GM12873 (cell line): ENCODE results near the gene UBAC2.

Experiments
- TF ChIP-seq, protein P1 (sequence below): IDR thresholded peaks from 2 replicates; pipeline ENCODE4 v1.5.1; 2012; ENCODE audit warnings: low read depth, mild to moderate bottlenecking, moderate library complexity, low read length, control low read depth; ENCODE audit not compliant: insufficient read depth; ENCODE audit errors: missing control alignments

The UBAC2 gene

DNA sequence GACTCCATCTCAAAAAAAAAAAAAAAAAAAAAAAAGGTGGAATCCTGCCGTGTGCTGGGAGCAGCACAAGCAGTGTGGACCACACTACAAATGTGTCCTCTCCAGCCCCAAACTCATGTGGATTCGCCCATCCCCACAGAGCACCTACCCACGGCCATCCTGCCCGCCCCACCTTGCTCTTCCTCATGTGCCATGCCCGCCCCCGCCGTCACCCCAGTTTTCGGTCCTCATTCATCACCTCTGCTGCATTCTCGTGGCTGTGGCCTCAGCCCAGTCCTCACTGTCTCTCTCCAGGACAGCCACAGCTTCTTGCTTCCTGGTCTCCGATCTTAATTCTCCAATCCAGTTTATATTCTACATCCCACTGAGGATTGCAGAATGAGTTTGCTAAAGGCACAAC lies 220.6 kb downstream of the UBAC2 start:
- TF ChIP-seq, protein P1, sequence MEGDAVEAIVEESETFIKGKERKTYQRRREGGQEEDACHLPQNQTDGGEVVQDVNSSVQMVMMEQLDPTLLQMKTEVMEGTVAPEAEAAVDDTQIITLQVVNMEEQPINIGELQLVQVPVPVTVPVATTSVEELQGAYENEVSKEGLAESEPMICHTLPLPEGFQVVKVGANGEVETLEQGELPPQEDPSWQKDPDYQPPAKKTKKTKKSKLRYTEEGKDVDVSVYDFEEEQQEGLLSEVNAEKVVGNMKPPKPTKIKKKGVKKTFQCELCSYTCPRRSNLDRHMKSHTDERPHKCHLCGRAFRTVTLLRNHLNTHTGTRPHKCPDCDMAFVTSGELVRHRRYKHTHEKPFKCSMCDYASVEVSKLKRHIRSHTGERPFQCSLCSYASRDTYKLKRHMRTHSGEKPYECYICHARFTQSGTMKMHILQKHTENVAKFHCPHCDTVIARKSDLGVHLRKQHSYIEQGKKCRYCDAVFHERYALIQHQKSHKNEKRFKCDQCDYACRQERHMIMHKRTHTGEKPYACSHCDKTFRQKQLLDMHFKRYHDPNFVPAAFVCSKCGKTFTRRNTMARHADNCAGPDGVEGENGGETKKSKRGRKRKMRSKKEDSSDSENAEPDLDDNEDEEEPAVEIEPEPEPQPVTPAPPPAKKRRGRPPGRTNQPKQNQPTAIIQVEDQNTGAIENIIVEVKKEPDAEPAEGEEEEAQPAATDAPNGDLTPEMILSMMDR = no peak

DNA sequence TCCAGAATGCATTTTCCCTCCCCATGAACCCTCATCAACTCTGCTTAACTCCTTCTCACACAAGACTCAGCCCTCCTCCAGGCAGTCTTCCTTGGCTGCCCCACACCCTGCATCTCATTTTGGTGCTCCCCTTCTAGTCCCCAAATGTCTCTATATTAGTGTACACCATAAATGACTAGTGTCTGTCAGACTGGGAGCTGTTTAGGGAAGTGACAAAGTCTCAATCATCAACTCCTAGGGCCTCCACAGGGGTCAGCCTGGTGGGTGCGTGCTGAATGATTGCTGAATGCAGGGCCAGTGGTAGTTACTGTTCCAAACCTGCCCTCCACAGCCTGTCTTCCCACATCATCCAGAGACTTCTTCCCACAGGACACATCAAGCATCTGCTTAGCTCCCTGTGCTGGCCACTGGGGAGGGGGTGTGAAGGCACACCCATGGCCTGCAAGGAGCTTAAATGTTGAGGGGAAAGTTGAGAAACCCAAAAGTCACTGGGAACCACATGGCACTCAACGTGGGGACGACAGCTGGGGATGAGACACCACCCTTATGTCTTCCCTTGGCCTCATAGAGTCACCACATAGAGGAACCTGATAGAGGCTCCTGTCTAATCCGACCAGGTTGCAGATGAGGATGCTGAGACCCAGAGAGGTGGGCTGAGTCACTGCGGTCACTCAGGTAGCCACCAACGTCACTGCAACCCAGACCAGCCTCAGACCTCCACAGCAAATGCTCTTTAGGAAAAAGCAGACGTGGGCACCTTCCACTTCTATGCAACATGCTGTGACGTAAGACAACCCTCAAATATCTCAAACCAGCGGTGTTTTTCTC lies 221.3 kb downstream of the UBAC2 start:
- TF ChIP-seq, protein P1 = no peak

DNA sequence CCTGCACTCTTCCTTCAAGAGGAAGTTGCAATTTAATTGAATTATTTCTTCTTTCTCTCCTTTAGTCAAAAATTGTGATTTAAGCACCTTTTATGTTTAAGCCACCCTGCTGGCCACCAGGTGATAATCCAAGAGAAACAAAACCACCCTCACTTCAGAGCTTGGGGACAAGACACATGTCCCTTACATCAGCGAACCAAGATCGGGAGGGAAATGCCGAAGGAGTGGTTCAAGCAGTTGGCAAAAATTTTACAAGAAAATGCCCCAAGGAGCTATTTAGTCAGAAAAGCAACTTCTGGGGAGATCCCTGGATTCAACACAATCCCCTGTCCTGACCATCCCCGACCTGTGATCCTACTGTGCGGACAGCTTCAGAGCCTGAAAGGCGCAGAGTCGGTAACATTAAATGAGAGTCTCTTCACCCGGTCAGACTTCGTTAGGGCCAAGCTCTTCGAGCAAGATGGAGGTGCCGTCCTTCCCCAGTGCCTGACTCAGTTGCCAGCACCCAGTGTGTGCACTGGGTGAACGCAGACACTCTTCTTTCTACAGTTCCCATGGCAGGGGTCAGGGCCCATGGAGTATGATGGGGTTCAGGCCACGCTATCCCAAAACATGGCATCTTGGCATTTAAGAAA lies 222.0 kb downstream of the UBAC2 start:
- TF ChIP-seq, protein P1 = peak; percentile 5

- TF ChIP-seq, protein P1 = no peak
Measured at GRCh38 chr13:99425485-99426341, 225.1 kb downstream of the UBAC2 start.

DNA sequence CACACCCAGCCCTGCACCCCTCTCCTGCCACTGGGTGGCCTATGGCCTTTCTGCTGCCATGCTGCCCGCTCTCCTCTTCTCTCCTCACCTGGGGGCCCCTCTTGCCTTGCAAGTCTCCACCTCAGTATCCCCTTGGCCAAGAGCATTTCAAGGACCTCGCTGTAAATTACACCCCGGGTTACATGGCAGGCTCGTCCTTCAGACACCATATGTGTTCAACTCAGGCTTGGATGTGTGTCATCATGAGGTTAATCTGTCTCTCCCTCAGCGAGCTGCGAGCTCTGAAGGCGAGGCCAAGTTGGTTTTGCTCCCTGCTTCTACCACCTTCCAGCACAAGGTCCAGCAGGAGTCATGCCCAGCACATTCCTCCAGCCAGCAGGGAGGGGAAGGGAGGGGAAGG lies 225.8 kb downstream of the UBAC2 start:
- TF ChIP-seq, protein P1 = no peak

GRCh38 chr13:99429670-99430069 lies 229.0 kb downstream of the UBAC2 start:
- TF ChIP-seq, protein P1 = no peak
